ENCODE data around the gene SLC17A2.

Gene SLC17A2

GRCh38 chr6:25878721-25879322, 51.7 kb downstream of the SLC17A2 start:
- no peak for DNase-seq

- no peak for DNase-seq
These were observed 54.4 kb downstream of the SLC17A2 start for GRCh38 chr6:25875926-25876602.

- DNase-seq: no peak
These were observed 55.0 kb downstream of the SLC17A2 start for GRCh38 chr6:25875563-25875905.

- DNase-seq: no peak
These were observed 55.5 kb downstream of the SLC17A2 start for GRCh38 chr6:25874822-25875562.

GRCh38 chr6:25874118-25874517, 56.4 kb downstream of the SLC17A2 start, which contains the start of gene SLC17A3:
Gene SLC17A3 (minus strand): TSS chr6:25874243. CDS start chr6:25868387, 5,856 bp downstream.
- DNase-seq: no peak

- no peak for DNase-seq
These were observed 57.7 kb downstream of the SLC17A2 start for GRCh38 chr6:25872814-25873213.

- no peak for DNase-seq
These were observed 60.7 kb downstream of the SLC17A2 start for GRCh38 chr6:25869840-25870239.

- no peak for DNase-seq
These were observed 61.9 kb downstream of the SLC17A2 start for GRCh38 chr6:25868436-25869183.

- DNase-seq: no peak
These were observed 64.5 kb downstream of the SLC17A2 start for GRCh38 chr6:25866011-25866410.

GRCh38 chr6:25863360-25863759, 67.1 kb downstream of the SLC17A2 start:
- no peak for DNase-seq

Measured in femur (tissue), 1 donor.